NB4 (cell line): ENCODE measurements around the gene ATP6AP2.

Experiments used
- POLR2A ChIP-seq: IDR thresholded peaks from 2 replicates; pipeline ENCODE4 v1.6.1; 2011; ENCODE audit warnings: mild to moderate bottlenecking; ENCODE audit not compliant: insufficient read length; ENCODE audit errors: extremely low read depth
- TF ChIP-seq, protein P1 (sequence below): IDR thresholded peaks from one replicate; pipeline ENCODE4 v1.5.1; 2012; ENCODE audit warnings: low read depth, low read length

DNA sequence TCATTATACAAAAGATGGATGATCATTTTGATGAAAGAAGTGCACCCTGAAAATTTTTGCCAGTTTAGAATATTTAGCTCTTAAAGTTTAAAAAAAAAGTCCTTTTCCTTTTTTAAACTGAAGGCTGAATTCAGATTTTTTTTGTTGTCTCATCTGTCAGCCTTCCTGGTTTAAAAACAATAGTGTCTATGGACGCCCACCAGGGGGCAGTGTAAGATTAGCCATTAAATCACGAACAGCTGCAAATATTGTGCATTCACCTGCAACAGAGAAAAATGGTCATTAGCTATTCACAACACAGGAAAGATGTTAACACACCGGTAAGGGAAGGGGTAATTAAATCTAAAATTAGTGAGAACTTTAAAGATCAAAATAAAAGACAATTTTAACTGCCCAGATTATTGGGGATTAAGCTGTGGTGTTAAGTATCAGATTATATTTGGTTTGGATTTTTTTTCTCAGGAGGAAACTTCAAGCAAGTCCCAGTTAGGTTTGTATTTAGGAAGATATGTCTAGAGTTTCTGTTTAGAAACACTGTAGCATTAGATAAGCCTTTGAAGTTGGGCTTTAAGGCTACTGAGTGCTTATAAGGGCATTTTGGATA, 71.0 kb downstream of the ATP6AP2 start:
- TF ChIP-seq, protein P1, sequence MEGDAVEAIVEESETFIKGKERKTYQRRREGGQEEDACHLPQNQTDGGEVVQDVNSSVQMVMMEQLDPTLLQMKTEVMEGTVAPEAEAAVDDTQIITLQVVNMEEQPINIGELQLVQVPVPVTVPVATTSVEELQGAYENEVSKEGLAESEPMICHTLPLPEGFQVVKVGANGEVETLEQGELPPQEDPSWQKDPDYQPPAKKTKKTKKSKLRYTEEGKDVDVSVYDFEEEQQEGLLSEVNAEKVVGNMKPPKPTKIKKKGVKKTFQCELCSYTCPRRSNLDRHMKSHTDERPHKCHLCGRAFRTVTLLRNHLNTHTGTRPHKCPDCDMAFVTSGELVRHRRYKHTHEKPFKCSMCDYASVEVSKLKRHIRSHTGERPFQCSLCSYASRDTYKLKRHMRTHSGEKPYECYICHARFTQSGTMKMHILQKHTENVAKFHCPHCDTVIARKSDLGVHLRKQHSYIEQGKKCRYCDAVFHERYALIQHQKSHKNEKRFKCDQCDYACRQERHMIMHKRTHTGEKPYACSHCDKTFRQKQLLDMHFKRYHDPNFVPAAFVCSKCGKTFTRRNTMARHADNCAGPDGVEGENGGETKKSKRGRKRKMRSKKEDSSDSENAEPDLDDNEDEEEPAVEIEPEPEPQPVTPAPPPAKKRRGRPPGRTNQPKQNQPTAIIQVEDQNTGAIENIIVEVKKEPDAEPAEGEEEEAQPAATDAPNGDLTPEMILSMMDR, result peak; percentile 55
- no peak for TF ChIP-seq POLR2A
